H9 (cell line): ENCODE measurements around the gene ARAP1. TPM values are rescaled to one million over a fixed set of nuclear protein-coding genes. Genes with fewer than 3 reads are reported as not detected.

Source experiments
- DNase-seq: peaks from one replicate; pipeline ENCODE4 v3.0.0-alpha.2; 2017
- H2AFZ ChIP-seq: one replicate; pipeline ENCODE4 v1.6.1; 2013; ENCODE audit warnings: mild to moderate bottlenecking, low read length, control low read depth, moderate library complexity
- H2AK5ac ChIP-seq: 2 replicates; pipeline ENCODE4 v1.6.1; 2013; ENCODE audit warnings: low read length, control low read depth, mixed read lengths; ENCODE audit not compliant: insufficient read length
- H2BK120ac ChIP-seq: one replicate; pipeline ENCODE4 v1.6.1; 2013; ENCODE audit warnings: low read depth, mild to moderate bottlenecking, low read length, control low read depth, inconsistent platforms; ENCODE audit not compliant: poor library complexity, severe bottlenecking
- H2BK12ac ChIP-seq: 2 replicates; pipeline ENCODE4 v1.6.1; 2013; ENCODE audit warnings: low read length, control low read depth, mixed read lengths, low read depth; ENCODE audit not compliant: insufficient read length
- H2BK15ac ChIP-seq: 2 replicates; pipeline ENCODE4 v1.6.1; 2013; ENCODE audit warnings: low read depth, low read length, control low read depth
- H2BK20ac ChIP-seq: one replicate; pipeline ENCODE4 v1.6.1; 2013; ENCODE audit warnings: low read depth, mild to moderate bottlenecking, low read length, control low read depth, inconsistent platforms; ENCODE audit not compliant: poor library complexity, severe bottlenecking
- H2BK5ac ChIP-seq: 2 replicates; pipeline ENCODE4 v1.6.1; 2013; ENCODE audit warnings: low read length, control low read depth, mixed read lengths; ENCODE audit not compliant: insufficient read length
- H3K14ac ChIP-seq: 2 replicates; pipeline ENCODE4 v1.6.1; 2013; ENCODE audit warnings: low read length, control low read depth; ENCODE audit not compliant: insufficient read depth
- H3K18ac ChIP-seq: 2 replicates; pipeline ENCODE4 v1.6.1; 2013; ENCODE audit warnings: low read depth, mild to moderate bottlenecking, mixed read lengths, low read length, control low read depth; ENCODE audit not compliant: insufficient read length
- H3K23ac ChIP-seq: 2 replicates; pipeline ENCODE4 v1.6.1; 2013; ENCODE audit warnings: low read length, control low read depth, mixed read lengths, low read depth; ENCODE audit not compliant: insufficient read length
- H3K23me2 ChIP-seq: 2 replicates; pipeline ENCODE4 v1.6.1; 2013; ENCODE audit warnings: low read depth, mild to moderate bottlenecking, mixed read lengths, low read length, control low read depth; ENCODE audit not compliant: insufficient read length, poor library complexity, severe bottlenecking
- H3K27ac ChIP-seq: 2 replicates; pipeline ENCODE4 v1.5.1; 2013; ENCODE audit warnings: low read length, control low read depth, mixed read lengths, low read depth; ENCODE audit not compliant: insufficient read length
- H3K27me3 ChIP-seq: 2 replicates; pipeline ENCODE4 v1.6.1; 2013; ENCODE audit warnings: low read length, control low read depth, inconsistent platforms; ENCODE audit not compliant: insufficient read depth
- H3K4ac ChIP-seq: 2 replicates; pipeline ENCODE4 v1.6.1; 2013; ENCODE audit warnings: low read depth, mild to moderate bottlenecking, control low read depth, inconsistent platforms, low read length, moderate library complexity
- H3K4me1 ChIP-seq: 2 replicates; pipeline ENCODE4 v1.6.1; 2013; ENCODE audit warnings: low read length, control low read depth, inconsistent platforms; ENCODE audit not compliant: insufficient read depth
- H3K4me2 ChIP-seq: 2 replicates; pipeline ENCODE4 v1.6.1; 2013; ENCODE audit warnings: low read length, control low read depth, mixed read lengths; ENCODE audit not compliant: insufficient read length, insufficient read depth
- H3K56ac ChIP-seq: 2 replicates; pipeline ENCODE4 v1.6.1; 2013; ENCODE audit warnings: low read depth, mild to moderate bottlenecking, mixed read lengths, low read length, control low read depth; ENCODE audit not compliant: insufficient read length
- H3K79me1 ChIP-seq: 2 replicates; pipeline ENCODE4 v1.6.1; 2013; ENCODE audit warnings: low read depth, mild to moderate bottlenecking, moderate library complexity, low read length, control low read depth, inconsistent platforms; ENCODE audit not compliant: insufficient read depth, poor library complexity, severe bottlenecking
- H3K79me2 ChIP-seq: 2 replicates; pipeline ENCODE4 v1.6.1; 2013; ENCODE audit warnings: low read length, control low read depth, inconsistent platforms; ENCODE audit not compliant: insufficient read depth
- H3K9ac ChIP-seq: 2 replicates; pipeline ENCODE4 v1.6.1; 2013; ENCODE audit warnings: low read length, control low read depth, mixed read lengths; ENCODE audit not compliant: insufficient read length; ENCODE audit errors: extremely low read depth
- H3K9me3 ChIP-seq: one replicate; pipeline ENCODE4 v1.6.1; 2013; ENCODE audit warnings: low read depth, low read length, inconsistent platforms; ENCODE audit not compliant: control insufficient read depth
- H3T11ph ChIP-seq: one replicate; pipeline ENCODE4 v1.6.1; 2013; ENCODE audit warnings: mild to moderate bottlenecking, low read length, control low read depth, inconsistent platforms
- H4K20me1 ChIP-seq: one replicate; pipeline ENCODE4 v1.6.1; 2013; ENCODE audit not compliant: control insufficient read depth, insufficient read length, insufficient read depth
- H4K5ac ChIP-seq: 2 replicates; pipeline ENCODE4 v1.6.1; 2013; ENCODE audit warnings: low read depth, mild to moderate bottlenecking, mixed read lengths, low read length, control low read depth; ENCODE audit not compliant: insufficient read length
- H4K8ac ChIP-seq: replicated peaks from 2 replicates; pipeline ENCODE4 v1.6.1; 2013; ENCODE audit warnings: low read length, control low read depth, mixed read lengths, low read depth; ENCODE audit not compliant: insufficient read length
- H4K91ac ChIP-seq: 2 replicates; pipeline ENCODE4 v1.6.1; 2013; ENCODE audit warnings: low read depth, mild to moderate bottlenecking, moderate library complexity, mixed read lengths, low read length, control low read depth; ENCODE audit not compliant: insufficient read length
- H3K27ac Mint-ChIP-seq, 3 experiments: 2 replicates in 2 of 3; 3 replicates in 1 of 3; pipeline ENCODE4 v1.8.0; 2020 to 2021; ENCODE audit warnings: mixed read lengths in 3 of 3, mild to moderate bottlenecking in 1 of 3, moderate library complexity in 1 of 3
- H3K27me3 Mint-ChIP-seq: 2 replicates; pipeline ENCODE4 v1.8.0; 2021; ENCODE audit warnings: low read depth, mild to moderate bottlenecking, moderate library complexity, mixed read lengths
- H3K36me3 Mint-ChIP-seq, 3 experiments: 2 replicates in 2 of 3; 3 replicates in 1 of 3; pipeline ENCODE4 v1.8.0; 2020 to 2021; ENCODE audit warnings: low read depth in 3 of 3, mixed read lengths in 3 of 3; ENCODE audit not compliant: insufficient read depth in 1 of 3
- H3K4me1 Mint-ChIP-seq, 2 experiments: 2 replicates each; pipeline ENCODE4 v1.8.0; 2020; ENCODE audit warnings: mixed read lengths in 2 of 2
- H3K4me3 Mint-ChIP-seq, 2 experiments: 2 replicates in 1 of 2; 3 replicates in 1 of 2; pipeline ENCODE4 v1.8.0; 2020 to 2021; ENCODE audit warnings: mild to moderate bottlenecking in 2 of 2, mixed read lengths in 2 of 2, moderate library complexity in 1 of 2
- H3K9me3 Mint-ChIP-seq, 2 experiments: 2 replicates in 1 of 2; 3 replicates in 1 of 2; pipeline ENCODE4 v1.8.0; 2020; ENCODE audit warnings: mild to moderate bottlenecking in 2 of 2, mixed read lengths in 2 of 2, moderate library complexity in 1 of 2
- CTCF ChIP-seq: fragments of 200-600 bp; sonication (generic); conservative IDR thresholded peaks from 3 replicates; pipeline ENCODE4 v1.8.0; 2021; ENCODE audit warnings: antibody characterized with exemption, mild to moderate bottlenecking
- WGBS: extraction: QIAGEN DNeasy Blood & Tissue Kit; methylation state at CpG from one replicate; pipeline ENCODE4 v1.1.7; 2013; ENCODE audit warnings: missing lambda C conversion rate, low lambda C conversion rate, mixed read lengths; ENCODE audit not compliant: insufficient read length; ENCODE audit errors: extremely low coverage; 5-methylcytosine and 5-hydroxymethylcytosine counted together
- total RNA-seq: library from RNA; stranded (reverse); gene quantifications from 2 replicates; pipeline ENCODE4 v1.2.1, GENCODE V29; 2021

Gene ARAP1
- total RNA-seq, 1 experiment from 2014 or later = 59.4 TPM

- Histone ChIP-seq H3K18ac (no peak overlapping the region), H3K23me2 (no peaks in the 10 kb centered on the region), H3K27me3 (no peaks in the 10 kb centered on the region), H2BK12ac (no peak overlapping the region), H3K27ac (no peak overlapping the region), H3K79me1 (no peaks in the 10 kb centered on the region), H4K20me1 (no peaks in the 10 kb centered on the region), H2AK5ac (no peak overlapping the region), H3K56ac (no peak overlapping the region), H3K9ac (no peak overlapping the region), H3K23ac (no peak overlapping the region), H3K14ac (no peak overlapping the region), H3K4me2 (no peak overlapping the region), H3K9me3 (no peaks in the 10 kb centered on the region), H3T11ph (no peak overlapping the region), H3K4ac (no peak overlapping the region), H4K8ac (no peak overlapping the region), H2BK20ac (no peak overlapping the region), H4K91ac (no peak overlapping the region), H2AFZ (no peak overlapping the region), H4K5ac (no peak overlapping the region), H2BK120ac (no peak overlapping the region), H3K4me1 (no peaks in the 10 kb centered on the region), H3K79me2 (no peaks in the 10 kb centered on the region), H2BK5ac (no peak overlapping the region), H2BK15ac (no peak overlapping the region)
- no peak overlapping the region; a peak in 1 of 7 replicates for H3K27ac Mint-ChIP-seq
- TF ChIP-seq CTCF = no peak
- WGBS = no CpG with 5 or more reads among the region's 9 CpGs
- H3K9me3 Mint-ChIP-seq = no peaks in the 10 kb centered on the region
- no peak for DNase-seq
- peaks cover 16 to 68% (median 44%) of the 10 kb centered on the region in 3 experiments; a peak in 6 of 7 replicates for H3K36me3 Mint-ChIP-seq
- H3K4me3 Mint-ChIP-seq = no peak overlapping the region
- peaks cover 0 to 6% of the 10 kb centered on the region in 2 experiments; a peak in 2 of 4 replicates for H3K4me1 Mint-ChIP-seq
- no peaks in the 10 kb centered on the region; the same call in 1 of the 2 replicates for H3K27me3 Mint-ChIP-seq
These were observed 59.5 kb downstream of the ARAP1 start for GRCh38 chr11:72692498-72693237.
